OCI-LY1 (cell line): ENCODE measurements around the gene PLP1.

Experiments used
- EZH2 ChIP-seq: fragments of 200-600 bp; sonication (generic), shearing (Covaris generic); IDR thresholded peaks from 2 replicates; pipeline ENCODE4 v1.8.0; 2017; ENCODE audit warnings: borderline replicate concordance, mixed run types, mild to moderate bottlenecking, antibody characterized with exemption, low read length, moderate library complexity, mixed read lengths
- TF ChIP-seq, protein P1 (sequence below): fragments of 200-600 bp; sonication (generic), shearing (Covaris generic); IDR thresholded peaks from 2 replicates; pipeline ENCODE4 v1.5.1; 2017; ENCODE audit warnings: mild to moderate bottlenecking, antibody characterized with exemption, low read length, moderate library complexity, mixed read lengths

DNA sequence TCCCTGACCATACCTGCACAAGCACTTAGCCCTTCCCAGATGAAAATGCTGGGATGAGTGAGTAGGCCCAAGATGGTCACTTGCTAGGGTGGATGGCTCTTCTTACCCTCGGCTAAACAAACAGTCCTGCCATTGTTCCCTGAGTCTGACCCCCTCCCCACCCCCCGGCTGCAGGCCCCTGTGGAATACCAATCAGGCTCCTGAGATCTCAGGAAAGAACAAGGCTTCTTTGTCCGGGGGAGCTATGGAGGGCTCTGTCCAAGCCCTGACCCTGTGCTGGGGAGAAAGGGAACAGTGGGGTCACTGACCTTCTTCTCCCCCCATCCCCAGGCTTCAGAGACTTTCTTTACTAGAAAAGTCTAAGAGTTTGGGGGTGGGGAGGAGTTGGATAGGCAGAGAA, 6.0 kb downstream of the PLP1 start:
- TF ChIP-seq, protein P1, sequence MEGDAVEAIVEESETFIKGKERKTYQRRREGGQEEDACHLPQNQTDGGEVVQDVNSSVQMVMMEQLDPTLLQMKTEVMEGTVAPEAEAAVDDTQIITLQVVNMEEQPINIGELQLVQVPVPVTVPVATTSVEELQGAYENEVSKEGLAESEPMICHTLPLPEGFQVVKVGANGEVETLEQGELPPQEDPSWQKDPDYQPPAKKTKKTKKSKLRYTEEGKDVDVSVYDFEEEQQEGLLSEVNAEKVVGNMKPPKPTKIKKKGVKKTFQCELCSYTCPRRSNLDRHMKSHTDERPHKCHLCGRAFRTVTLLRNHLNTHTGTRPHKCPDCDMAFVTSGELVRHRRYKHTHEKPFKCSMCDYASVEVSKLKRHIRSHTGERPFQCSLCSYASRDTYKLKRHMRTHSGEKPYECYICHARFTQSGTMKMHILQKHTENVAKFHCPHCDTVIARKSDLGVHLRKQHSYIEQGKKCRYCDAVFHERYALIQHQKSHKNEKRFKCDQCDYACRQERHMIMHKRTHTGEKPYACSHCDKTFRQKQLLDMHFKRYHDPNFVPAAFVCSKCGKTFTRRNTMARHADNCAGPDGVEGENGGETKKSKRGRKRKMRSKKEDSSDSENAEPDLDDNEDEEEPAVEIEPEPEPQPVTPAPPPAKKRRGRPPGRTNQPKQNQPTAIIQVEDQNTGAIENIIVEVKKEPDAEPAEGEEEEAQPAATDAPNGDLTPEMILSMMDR: no peak
- TF ChIP-seq EZH2: no peak
